ENCODE results near the gene AANAT. TPM values are rescaled to one million over a fixed set of nuclear protein-coding genes. Genes with fewer than 3 reads are reported as not detected.

AANAT gene
- total and polyA plus RNA-seq, 10 donors, result 0.19 to 0.22 TPM; not detected in 8

DNA sequence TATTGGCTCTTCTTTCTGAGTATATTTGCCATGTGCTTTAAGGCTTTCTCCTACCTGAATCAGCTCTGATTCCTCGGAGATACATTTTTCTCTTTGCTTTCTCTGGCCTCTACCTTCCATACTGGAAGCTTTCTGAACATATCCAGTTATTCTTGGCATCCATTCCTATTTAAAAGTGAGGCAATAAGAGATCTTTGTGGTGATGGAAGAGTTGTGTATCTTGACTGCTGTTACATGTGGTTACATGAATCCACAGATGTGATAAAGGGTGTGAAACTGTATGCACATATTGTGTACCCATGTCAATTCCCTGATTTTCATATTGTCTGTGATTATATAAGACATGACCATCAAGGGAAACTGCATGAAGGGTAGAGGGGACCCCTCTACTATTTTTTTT is 38.9 kb upstream of the AANAT start:
- peaks cover 4 to 93% (median 33%) of the 10 kb centered on the region in 6 donors for H3K4me1 ChIP-seq
- no peaks in the 10 kb centered on the region for H3K36me3 ChIP-seq
- intact Hi-C loops (cut with DNase I; ENCODE audit: low total_unique reads), result no loop called here
- DNase-seq, result no peak
- WGBS, 5 donors, result 93 to 100% (median 98%) methylated on average over 1 of the region's 1 CpG
- H3K4me3 ChIP-seq, result no peak overlapping the region
- TF ChIP-seq POLR2AphosphoS5 (IDR thresholded peaks at IDR 0.05) (no peak), POLR2A (IDR thresholded peaks at IDR 0.05) (no peak)
- TF ChIP-seq, protein P1, sequence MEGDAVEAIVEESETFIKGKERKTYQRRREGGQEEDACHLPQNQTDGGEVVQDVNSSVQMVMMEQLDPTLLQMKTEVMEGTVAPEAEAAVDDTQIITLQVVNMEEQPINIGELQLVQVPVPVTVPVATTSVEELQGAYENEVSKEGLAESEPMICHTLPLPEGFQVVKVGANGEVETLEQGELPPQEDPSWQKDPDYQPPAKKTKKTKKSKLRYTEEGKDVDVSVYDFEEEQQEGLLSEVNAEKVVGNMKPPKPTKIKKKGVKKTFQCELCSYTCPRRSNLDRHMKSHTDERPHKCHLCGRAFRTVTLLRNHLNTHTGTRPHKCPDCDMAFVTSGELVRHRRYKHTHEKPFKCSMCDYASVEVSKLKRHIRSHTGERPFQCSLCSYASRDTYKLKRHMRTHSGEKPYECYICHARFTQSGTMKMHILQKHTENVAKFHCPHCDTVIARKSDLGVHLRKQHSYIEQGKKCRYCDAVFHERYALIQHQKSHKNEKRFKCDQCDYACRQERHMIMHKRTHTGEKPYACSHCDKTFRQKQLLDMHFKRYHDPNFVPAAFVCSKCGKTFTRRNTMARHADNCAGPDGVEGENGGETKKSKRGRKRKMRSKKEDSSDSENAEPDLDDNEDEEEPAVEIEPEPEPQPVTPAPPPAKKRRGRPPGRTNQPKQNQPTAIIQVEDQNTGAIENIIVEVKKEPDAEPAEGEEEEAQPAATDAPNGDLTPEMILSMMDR (IDR thresholded peaks at IDR 0.05 in 8 of 11, conservative IDR thresholded peaks at IDR 0.05 in 3 of 11), result no peak
- no peaks in the 10 kb centered on the region for H3K27me3 ChIP-seq (replicated peaks in 1 of 7)
- peak overlapping the region in 5 of 8 donors; percentile 2 to 71 (median 55) for H3K27ac ChIP-seq
- H3K9me3 ChIP-seq, result no peaks in the 10 kb centered on the region

DNA sequence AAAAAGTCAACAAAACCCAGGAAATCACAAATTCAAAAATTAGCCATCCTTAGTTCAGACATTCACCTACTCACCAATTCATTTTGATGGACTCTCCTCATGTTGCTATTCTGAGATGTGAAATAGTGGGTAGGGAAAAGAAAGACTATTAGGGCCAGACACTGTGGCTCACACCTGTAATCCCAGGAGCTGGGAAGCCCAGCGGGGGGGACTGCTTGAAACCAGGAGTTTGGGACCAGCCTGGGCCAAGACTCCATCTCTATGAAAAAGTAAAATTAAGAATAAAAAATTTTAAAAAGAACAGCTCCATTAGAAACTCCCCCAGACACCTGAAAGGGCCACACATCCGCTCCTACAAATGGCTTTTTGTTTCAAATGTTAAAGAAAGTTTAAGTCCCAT is 35.9 kb upstream of the AANAT start:
- WGBS, 5 donors, result 92 to 100% (median 96%) methylated on average over 2 of the region's 2 CpGs
- TF ChIP-seq POLR2AphosphoS5 (IDR thresholded peaks at IDR 0.05) (no peak), POLR2A (IDR thresholded peaks at IDR 0.05) (no peak)
- TF ChIP-seq, protein P1 (IDR thresholded peaks at IDR 0.05 in 8 of 11, conservative IDR thresholded peaks at IDR 0.05 in 3 of 11), result no peak
- Histone ChIP-seq H3K27me3 (replicated peaks in 1 of 7) (no peaks in the 10 kb centered on the region), H3K36me3 (peaks cover 0 to 10% (median 0%) of the 10 kb centered on the region in 6 donors), H3K9me3 (no peaks in the 10 kb centered on the region), H3K4me3 (no peak overlapping the region), H3K27ac (no peak overlapping the region), H3K4me1 (peaks cover 4 to 85% (median 38%) of the 10 kb centered on the region in 6 donors)
- intact Hi-C loops (cut with DNase I; ENCODE audit: low total_unique reads), result no loop called here
- DNase-seq, result no peak

DNA sequence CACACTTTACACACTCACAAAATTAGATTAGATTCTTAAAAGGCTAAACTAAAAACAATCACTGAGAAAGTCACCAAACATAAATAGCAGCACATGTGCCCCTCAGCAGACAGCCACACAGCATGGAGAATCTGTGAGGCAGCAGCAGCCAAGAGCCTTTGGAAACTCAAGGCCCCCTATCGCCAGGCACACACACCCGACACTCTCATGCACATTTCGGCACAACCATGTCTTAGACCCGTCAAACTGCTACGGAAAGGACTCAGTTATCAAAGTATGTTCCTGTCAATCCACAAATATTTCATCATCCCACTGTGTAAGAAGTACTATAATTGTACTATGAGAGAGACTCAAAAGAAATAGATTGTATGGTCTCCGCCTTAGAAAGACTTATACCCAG is 35.4 kb upstream of the AANAT start:
- DNase-seq, result no peak
- H3K4me3 ChIP-seq, result no peak overlapping the region
- intact Hi-C loops (cut with DNase I; ENCODE audit: low total_unique reads), result no loop called here
- WGBS, 5 donors, result 93 to 95% (median 94%) methylated on average over 6 of the region's 6 CpGs
- H3K9me3 ChIP-seq, result no peaks in the 10 kb centered on the region
- no peaks in the 10 kb centered on the region for H3K27me3 ChIP-seq (replicated peaks in 1 of 7)
- peaks cover 0 to 10% (median 0%) of the 10 kb centered on the region in 6 donors for H3K36me3 ChIP-seq
- H3K4me1 ChIP-seq, result peaks cover 4 to 80% (median 36%) of the 10 kb centered on the region in 6 donors
- H3K27ac ChIP-seq, result no peak overlapping the region
- TF ChIP-seq POLR2AphosphoS5 (IDR thresholded peaks at IDR 0.05) (no peak), POLR2A (IDR thresholded peaks at IDR 0.05) (no peak)
- TF ChIP-seq, protein P1 (IDR thresholded peaks at IDR 0.05 in 8 of 11, conservative IDR thresholded peaks at IDR 0.05 in 3 of 11), result no peak

DNA sequence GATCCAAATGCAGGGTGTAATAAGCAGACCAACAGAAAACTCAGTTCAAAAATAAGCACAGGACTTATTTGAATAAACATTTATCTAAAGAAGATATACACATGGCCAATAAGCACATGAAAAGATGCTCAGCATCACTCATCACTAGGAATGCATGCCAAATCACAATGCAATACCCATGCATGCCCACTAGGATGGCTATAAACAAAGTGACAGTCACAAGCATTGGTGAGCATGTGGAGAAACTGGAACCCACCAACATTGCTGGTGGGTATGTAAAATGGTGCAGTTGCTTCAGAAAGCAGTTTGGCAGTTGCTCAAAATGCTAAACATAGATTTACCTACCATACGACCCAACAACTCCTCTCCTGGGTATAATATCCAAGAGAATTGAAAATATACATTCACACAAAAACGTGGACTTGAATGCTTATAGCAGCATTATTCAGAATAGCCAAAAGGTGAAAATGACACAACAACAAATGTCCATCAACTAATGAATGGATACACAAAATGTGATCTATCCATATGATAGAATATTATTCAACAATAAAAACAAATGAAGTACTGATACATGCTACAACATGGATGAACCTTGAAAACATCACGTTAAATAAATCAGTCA is 34.6 kb upstream of the AANAT start:
- no peaks in the 10 kb centered on the region for H3K27me3 ChIP-seq (replicated peaks in 1 of 7)
- TF ChIP-seq POLR2A (IDR thresholded peaks at IDR 0.05) (no peak), POLR2AphosphoS5 (IDR thresholded peaks at IDR 0.05) (no peak)
- TF ChIP-seq, protein P1 (IDR thresholded peaks at IDR 0.05 in 8 of 11, conservative IDR thresholded peaks at IDR 0.05 in 3 of 11), result peak in 9 of 11 experiments; percentile 5 to 52 (median 26)
- 83 to 92% (median 86%) methylated on average over 3 of the region's 3 CpGs for WGBS, 5 donors
- no peaks in the 10 kb centered on the region for H3K9me3 ChIP-seq
- H3K4me3 ChIP-seq, result no peak overlapping the region
- no peak overlapping the region for H3K27ac ChIP-seq
- peaks cover 0 to 10% (median 0%) of the 10 kb centered on the region in 6 donors for H3K36me3 ChIP-seq
- no peak for DNase-seq
- peaks cover under 1 to 78% (median 28%) of the 10 kb centered on the region in 6 donors for H3K4me1 ChIP-seq
- intact Hi-C loops (cut with DNase I; ENCODE audit: low total_unique reads), result no loop called here

All from spleen (tissue), 11 donors.